GM21390 (cell line): Measurements from ENCODE around the gene TENM4.
"Not testable (repeated sequence)": the region's sequence is repeated elsewhere in the genome, so short reads cannot be mapped to it uniquely, and the experiment has no call there.

Experiments used
- ATAC-seq: cut with Tn5 transposase; IDR thresholded peaks from one replicate; pipeline ENCODE4 v1.9.1; 2021; ENCODE audit not compliant: unreplicated experiment

The TENM4 gene

DNA sequence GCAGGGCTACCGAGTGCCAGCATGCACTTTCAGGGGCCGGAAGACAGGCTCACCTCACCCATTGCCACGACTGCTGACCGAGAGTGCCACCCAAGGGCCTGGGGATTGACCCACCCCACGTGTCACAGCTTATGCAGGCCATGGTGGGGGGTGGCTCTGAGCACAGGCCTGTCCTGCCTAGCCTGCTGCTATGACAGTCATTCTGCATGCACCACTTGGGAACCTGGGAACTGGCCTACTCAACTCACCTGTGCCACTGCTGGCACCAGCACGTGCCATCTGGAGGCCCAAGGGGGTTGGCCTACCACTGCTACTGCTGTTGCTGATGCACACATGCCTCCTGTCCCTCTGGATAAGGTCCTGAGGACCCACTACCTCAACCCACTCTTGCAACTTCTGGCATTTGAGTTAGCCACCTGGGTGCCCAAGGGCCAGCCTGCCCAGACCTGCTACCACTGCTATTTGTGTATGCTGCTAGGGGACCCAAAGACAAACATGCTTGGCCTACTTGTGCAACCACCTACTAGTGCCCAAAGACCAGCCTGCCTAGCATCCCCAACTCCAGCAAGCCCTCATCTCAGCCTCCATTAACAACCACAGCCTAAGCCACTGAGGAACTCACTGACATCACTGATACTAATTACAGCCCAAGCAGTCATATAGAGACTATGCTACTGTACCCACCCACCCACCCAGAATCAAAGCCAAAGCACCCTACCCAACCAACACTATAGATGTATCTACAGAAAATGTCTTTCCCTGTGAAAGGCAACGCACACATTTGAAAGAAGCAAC is 807.1 kb downstream of the TENM4 start:
- ATAC-seq = no peak

DNA sequence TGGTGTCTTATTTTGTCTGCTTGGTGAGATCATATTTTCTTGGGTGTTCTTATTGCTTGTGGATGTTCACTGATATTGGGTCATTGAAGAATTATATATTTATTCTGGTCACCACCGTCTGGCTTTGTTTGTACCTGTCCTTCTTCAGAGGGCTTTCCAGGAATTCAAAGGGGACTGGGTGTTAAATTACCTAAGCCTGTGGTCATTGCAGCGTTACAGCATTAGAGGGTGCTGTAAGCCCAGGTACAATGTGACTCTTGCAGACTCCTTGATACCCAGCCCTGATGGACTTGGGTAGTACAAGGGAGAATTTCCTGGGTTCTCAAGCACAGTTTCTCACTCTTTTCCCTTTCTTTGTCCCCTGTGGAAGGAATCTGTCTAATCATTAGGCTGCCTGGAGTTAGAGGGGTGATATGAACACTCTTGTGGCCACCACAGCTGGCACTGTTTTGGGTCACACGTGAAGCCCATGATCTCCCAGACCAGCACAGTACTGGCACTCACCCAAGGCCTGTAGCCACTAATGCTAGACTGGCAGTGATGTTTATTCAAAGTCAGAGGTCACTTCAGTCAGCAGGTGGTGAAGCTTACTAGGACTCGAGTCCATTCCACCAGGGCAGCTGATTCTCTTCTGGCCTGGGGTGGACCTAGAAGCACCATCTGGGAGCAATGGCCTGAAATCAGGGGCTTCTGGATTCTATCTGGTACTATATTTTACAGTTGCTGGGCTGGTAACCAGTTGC is 810.1 kb downstream of the TENM4 start:
- ATAC-seq = no peak

DNA sequence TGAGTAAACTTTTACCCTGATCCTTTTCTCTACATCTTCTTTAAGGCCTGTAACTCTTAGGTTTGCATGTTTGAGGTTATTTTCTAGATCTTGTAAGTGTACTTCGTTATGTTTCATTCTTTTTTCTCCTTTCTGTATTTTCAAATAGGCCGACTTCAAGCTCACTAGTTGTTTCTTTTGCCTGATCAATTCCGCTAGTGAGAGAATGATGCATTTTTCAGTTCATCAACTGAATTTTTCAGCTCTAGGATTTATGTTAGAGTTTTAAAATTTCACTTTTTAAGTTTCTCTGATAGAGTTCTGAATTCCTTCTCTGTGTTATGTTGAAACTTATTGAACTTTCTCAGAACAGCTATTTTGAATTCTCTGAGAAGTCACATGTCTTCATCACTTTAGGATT is 810.7 kb downstream of the TENM4 start:
- no peak for ATAC-seq

DNA sequence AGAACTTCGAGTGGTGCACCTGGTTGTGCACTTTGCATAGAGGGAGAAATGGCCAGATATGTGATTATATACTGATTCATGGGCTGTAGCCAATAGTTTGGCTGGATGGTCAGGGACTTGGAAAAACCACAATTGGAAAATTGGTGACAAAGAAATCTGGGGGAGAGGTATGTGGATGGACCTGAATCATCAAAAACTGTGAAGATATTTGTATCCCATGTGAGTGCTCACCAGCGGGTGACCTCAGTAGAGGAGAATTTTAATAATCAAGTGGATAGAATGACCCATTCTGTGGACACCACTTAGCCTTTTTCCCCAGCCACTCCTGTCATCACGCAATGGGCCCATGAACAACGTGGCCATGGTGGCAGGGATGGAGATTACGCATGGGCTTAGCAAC is 818.2 kb downstream of the TENM4 start:
- ATAC-seq = no peak

DNA sequence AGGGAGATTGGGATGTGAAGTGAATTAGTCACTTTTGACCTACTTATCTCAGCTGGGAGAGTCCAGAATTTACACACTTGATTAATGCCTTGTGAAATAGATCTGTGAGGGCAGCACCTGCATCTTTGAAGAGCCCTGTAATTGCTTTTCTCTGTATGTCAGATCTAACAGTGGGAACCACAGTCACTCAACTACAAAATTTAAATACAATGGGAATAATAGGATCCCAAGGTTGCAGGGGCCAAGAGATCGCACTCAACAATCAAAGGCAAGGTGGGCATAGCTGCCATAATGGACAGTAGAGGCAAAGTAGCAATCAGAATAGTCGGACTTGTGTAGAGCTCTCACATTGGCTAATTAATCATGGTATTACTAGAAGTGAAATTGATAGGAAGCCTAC is 820.7 kb downstream of the TENM4 start:
- no peak for ATAC-seq

DNA sequence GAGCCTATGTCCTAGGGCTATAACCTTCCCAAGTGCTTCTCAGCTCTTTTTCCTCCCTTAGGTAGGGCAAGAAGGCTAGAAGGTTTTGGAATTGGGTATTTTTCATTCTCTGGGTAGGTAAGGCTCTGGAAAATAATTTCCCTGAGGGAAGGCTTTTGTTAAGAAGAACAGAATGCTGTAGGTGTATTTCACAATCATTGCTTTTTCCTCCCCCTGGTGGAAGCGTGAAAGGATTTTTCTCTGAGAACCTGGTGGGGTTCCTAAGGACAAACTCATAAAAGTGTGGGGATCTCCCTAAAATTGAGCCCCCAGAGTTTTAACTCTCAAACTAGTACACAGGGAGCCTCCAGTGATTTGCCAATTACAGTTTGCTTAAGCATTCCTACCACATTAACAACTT is 825.1 kb downstream of the TENM4 start:
- no peak for ATAC-seq

DNA sequence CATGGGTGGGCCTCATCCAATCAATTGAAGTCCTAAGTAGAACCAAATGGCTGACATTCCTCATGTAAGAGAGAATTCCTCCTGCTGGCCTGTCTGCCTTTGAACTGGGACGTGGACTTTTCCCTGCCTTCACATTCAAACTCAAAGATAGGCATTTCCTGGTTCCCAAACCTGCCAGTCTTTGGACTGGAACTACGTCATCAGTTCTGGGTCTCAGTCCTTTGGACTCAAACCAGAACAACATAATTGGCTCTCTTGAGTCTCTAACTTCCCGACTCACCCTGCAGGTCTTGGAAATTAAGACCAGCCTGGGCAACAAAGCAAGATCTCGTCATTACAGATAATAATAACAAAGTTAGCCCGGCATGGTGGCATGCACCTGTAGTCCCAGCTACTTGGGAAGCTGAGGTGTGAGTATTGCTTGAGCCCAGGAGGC is 827.4 kb downstream of the TENM4 start:
- no peak for ATAC-seq

DNA sequence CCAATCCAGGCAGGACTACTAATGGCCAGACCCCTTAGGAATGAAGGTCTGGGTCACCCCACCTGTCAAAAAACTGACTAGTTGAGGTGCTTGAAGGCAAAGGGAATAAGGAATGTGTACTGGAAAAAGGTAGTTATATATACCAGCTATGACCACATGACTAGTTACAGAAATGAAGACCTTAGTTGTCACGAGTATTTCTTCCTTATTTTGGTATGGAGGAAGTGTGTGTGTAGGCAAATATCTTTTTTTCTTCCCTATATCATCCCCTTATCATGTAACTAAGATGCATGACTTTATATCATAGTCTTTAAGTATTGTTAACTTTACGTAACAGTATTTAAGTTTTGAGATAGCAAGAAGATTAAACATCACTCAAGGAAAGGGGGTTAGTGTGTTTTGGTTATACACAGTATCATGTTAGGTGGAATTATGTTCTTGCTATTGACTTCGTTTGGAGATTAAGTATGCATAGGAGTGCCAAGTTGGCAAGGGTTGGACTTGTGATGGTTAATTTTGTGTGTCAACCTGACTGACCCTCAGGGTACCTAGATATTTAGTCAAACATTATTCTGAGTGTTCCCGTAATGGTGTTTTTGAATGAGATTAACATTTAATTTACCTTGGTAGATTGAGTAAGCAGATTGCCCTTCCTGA is 828.0 kb downstream of the TENM4 start:
- no peak for ATAC-seq

DNA sequence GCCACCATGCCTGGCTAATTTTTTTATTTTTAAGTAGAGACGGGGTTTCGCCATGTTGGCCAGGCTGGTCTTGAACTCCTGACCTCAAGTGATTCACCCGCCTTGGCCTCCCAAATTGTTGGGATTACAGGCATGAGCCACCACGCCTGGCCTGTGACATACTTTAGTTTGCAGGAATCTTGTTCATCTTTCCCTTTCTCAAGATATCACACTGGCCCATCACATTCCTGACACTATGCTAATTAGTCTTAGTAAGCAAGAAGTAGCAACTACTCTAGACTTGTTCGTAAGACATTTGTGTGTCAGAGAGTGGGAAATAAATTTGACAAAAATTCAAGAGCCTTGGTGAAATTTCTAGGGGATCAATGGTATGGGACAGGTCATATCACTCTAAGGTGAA is 831.5 kb downstream of the TENM4 start:
- not testable (repeated sequence) for ATAC-seq

DNA sequence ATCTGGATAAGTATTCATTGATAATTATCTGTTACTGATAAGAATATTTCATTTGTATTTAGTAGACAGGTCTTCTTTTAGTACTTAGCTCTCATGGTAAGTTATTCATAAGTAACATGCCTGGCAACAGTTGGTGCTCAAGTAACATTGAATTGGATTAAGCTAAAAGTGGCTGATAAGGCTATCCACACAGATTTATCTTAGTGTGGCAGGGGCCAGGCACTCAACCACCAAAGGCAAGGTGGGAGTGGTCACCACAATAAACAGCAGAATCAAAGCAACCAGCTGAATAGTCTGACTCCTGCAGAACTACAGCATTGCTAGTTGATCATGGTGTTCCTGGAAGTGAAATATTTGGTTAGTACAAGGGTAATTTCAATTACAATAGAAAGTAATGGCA is 833.1 kb downstream of the TENM4 start:
- no peak for ATAC-seq

DNA sequence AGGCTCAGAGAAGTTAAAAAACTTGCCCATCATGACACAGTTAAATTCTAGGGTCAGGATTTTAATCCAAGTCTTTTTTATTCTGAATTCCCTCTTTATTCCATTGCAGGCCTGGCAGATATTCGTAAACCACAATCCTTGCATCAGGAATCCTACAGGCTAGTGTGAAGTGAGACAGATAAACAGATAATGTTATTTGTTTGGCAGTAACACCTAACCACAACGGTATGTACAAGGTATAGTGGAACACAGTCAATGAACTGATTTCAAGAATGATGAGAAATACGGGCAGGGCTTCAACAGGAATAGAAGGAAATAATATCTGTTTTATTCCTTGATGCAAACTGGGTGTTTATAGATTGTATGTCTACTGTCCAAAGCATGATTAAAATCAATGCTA is 834.2 kb downstream of the TENM4 start:
- ATAC-seq = no peak

DNA sequence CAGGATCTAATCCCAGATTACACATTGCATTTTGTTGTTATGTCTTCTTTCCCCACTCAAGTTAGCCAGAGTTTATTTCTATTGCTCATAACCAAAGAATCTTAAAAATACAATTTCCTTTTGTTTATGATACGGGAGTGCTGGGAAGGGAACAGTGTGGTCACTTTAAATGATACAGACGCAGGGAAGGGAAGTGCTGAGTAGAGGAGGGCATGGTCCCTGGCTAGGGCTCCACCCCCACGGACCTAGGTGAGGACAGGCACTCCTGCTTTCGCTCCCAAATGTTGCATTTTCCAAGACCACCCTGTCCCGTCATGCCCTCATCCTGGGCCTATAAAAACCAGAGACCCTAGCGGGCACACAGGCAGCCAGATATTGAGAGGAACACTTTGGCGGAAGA is 835.5 kb downstream of the TENM4 start:
- ATAC-seq = no peak

DNA sequence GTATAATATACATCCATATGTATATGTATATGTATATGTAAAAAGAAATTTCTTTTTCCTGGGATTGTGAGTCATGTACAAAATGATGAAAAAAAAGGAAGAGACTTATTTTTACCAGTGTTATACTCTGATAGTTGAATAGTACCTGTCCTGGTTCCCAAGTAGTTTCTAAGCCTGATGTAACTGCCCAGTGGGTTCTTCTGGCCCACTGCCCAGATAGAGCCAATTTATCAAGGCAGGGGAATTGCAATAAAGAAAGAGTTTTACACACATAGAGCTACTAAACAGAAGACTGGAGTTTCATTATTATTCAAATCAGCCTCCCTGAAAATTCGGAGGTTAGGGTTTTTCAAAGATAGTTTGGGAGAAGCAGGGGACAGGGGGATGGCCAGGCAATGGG is 837.0 kb downstream of the TENM4 start:
- ATAC-seq = no peak
